ENCODE measurements around the gene PDIK1L.
"Not testable (repeated sequence)": the region's sequence is repeated elsewhere in the genome, so short reads cannot be mapped to it uniquely, and the experiment has no call there.

PDIK1L gene

GRCh38 chr1:26096471-26096870 lies 15.2 kb upstream of the PDIK1L start:
- ChIA-PET POLR2A (ENCODE audit: low non-redundant PET) (no interaction called here), CTCF (no interaction called here)
- H3K27ac ChIP-seq, result no peak overlapping the region
- TF ChIP-seq CTCF (conservative IDR thresholded peaks at IDR 0.05; ENCODE audit: low read depth), result no peak
- no peak for DNase-seq (ENCODE audit: low spot score)

- no peak overlapping the region for H3K27ac ChIP-seq
- POLR2A ChIA-PET (ENCODE audit: low non-redundant PET), result no interaction called here
- CTCF ChIA-PET, result no interaction called here
- TF ChIP-seq CTCF (conservative IDR thresholded peaks at IDR 0.05; ENCODE audit: low read depth), result no peak
- DNase-seq (ENCODE audit: low spot score), result no peak
Observed at GRCh38 chr1:26097696-26098095, 13.9 kb upstream of the PDIK1L start.

- POLR2A ChIA-PET (ENCODE audit: low non-redundant PET), result no interaction called here
- TF ChIP-seq CTCF (conservative IDR thresholded peaks at IDR 0.05; ENCODE audit: low read depth), result no peak
- CTCF ChIA-PET, result no interaction called here
- no peak for DNase-seq (ENCODE audit: low spot score)
- H3K27ac ChIP-seq, result no peak overlapping the region
Observed at GRCh38 chr1:26098602-26099001, 13.0 kb upstream of the PDIK1L start.

- ChIA-PET CTCF (interaction anchor here (0.5 to 0.6 kb wide), 2 partner anchors 64 to 70 kb away, joined by 3 read pairs; partner anchors contain the start of gene ZNF593), POLR2A (ENCODE audit: low non-redundant PET) (no interaction called here)
- DNase-seq (ENCODE audit: low spot score), result no peak
- no peak overlapping the region for H3K27ac ChIP-seq
- no peak for TF ChIP-seq CTCF (conservative IDR thresholded peaks at IDR 0.05; ENCODE audit: low read depth)
Observed at GRCh38 chr1:26099780-26100179, 11.8 kb upstream of the PDIK1L start.

GRCh38 chr1:26100204-26100603 lies 11.4 kb upstream of the PDIK1L start:
- H3K27ac ChIP-seq; DNase-seq (ENCODE audit: low spot score); POLR2A ChIA-PET (ENCODE audit: low non-redundant PET): not testable (repeated sequence)
- CTCF ChIA-PET, result interaction anchor here (0.5 to 1.2 kb wide), 3 partner anchors 45 to 70 kb away, joined by 3 to 4 read pairs (median 3); partner anchors contain the start of gene ZNF593

- DNase-seq (ENCODE audit: low spot score), result no peak
- CTCF ChIA-PET, result interaction anchor here (0.8 to 4.3 kb wide), 3 partner anchors 22 to 66 kb away, joined by 3 to 41 read pairs (median 6); no protein-coding TSS in a partner anchor
- POLR2A ChIA-PET (ENCODE audit: low non-redundant PET), result no interaction called here
- no peak for TF ChIP-seq CTCF (conservative IDR thresholded peaks at IDR 0.05; ENCODE audit: low read depth)
- no peak overlapping the region for H3K27ac ChIP-seq
Observed at GRCh38 chr1:26102119-26102518, 9.5 kb upstream of the PDIK1L start.

- no peak overlapping the region for H3K27ac ChIP-seq
- TF ChIP-seq CTCF (conservative IDR thresholded peaks at IDR 0.05; ENCODE audit: low read depth), result no peak
- ChIA-PET POLR2A (ENCODE audit: low non-redundant PET) (no interaction called here), CTCF (interaction anchor here (0.8 to 4.3 kb wide), 3 partner anchors 23 to 66 kb away, joined by 3 to 41 read pairs (median 6); no protein-coding TSS in a partner anchor)
- no peak for DNase-seq (ENCODE audit: low spot score)
Observed at GRCh38 chr1:26102526-26102925, 9.1 kb upstream of the PDIK1L start.

Measured in RWPE1 (cell line).